Eye (tissue), 1 donor: ENCODE measurements around the gene HDGF.
A peak's percentile ranks its signal among the peaks of the same experiment; 100 is the strongest.

Source experiments
- DNase-seq: peaks from one replicate; pipeline ENCODE4 v3.0.0-alpha.2; 2015

The HDGF gene

DNA sequence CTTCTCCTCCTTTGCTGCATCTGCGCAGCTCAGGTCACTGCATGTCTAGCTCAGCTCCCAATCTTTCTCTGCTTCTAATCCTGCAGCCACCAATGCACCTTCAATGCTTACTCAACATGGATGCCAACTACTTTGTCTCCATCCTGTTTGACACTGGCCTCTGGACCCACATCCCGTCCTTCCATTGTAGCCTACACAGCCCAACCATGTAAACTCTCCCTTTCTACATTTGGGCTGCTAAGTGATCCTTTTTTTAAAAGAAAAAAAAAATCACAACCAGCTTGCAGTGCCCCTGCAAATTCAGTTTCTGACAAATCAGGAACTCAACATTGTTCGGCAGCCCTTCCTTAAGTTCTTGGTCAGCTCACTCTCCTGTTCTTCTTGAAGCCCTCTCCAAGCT is 36.6 kb downstream of the HDGF start:
- no peak for DNase-seq

DNA sequence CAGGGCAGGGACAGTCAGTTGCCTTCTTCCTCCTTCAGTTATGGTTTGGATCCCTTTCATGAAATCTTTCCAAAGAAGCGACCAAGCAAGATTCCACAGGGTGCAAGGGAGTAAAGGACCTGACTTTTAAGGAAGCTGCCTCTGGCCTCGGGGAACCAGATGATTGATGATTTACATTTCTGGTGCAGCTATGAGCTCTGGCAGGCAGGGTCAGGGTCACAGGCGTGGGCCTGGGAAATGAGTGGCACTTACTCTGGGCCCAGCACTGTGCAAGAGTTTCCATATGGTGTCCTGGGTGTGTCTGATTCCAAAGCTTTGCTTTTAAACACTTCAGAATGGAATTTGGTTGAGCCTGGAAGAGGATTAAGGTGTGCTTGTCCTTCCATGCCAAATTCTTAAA is 38.8 kb downstream of the HDGF start:
- DNase-seq: no peak

DNA sequence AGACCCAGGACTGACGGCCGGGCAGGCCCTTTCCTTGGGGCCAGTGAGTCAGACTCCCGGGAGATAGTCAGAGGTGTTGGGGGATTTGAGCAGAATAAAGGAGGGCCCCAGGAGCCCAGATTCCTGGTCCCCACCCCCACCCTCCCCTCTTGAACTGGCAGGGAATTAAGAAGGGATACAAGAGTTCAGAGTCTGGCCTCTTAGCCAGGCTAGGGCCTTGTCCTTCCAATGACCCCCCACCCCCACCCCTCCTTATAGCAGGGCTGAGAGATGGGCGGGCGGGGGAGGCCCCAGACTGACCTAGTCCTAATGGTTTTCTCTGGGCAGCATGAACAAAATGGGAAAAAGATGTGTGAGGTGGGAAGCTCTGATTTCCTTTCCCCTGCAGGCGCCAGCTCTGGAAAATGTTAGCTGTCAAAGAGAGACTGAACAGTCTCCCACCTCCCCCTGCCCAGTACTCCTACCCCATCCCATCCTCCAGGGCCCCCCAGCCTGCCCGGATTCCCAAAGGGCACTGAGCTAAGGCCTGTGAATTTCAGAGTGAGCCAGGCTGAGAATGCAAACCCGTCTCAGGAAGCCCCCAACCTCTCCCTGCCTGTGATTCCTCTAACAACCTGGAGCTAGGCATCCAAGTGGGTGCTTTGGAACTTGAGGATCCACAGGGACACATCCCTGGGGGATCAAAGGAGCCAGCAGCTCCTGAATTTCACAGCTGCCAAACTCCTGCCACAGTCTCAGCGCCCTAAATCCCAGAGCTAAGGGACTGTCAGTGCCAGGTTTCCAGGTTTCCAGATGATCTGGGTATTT is 40.3 kb downstream of the HDGF start:
- DNase-seq: peak; percentile 39

DNA sequence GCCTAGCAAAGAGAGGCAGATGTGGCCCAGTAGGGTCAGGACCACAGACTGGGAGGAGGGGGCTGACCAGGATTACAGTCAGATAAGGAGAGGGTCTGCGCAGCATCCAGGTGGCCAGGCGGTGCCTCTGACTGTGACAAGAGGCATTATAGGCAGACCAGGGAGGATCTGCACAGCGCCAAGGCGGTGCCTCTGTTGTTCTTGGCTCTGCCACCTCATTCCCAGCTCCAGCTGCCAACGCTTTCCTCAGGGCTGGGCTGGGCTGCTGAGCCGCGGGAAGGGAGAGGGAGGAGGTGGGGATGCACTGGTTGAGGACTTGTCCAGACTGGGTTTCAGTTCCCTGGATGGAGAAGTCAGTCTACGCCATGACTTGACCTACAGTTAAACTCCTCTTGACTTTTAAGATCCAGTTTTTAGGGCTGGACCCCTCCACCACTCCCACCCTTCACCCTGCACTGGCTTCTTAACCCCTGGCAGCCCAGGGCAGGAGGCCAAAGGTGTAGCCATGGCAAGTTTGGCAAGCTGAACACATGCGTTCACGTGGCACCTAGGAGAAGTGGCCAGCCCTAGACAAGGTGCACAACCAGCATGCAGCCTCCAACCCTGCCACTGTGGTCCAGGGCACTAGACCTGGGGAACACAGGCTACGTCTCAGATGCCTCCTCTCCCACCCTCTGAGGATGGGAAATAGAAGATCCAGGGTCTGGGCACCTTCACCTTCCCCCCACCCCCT is 41.6 kb downstream of the HDGF start:
- DNase-seq: peak; percentile 61

DNA sequence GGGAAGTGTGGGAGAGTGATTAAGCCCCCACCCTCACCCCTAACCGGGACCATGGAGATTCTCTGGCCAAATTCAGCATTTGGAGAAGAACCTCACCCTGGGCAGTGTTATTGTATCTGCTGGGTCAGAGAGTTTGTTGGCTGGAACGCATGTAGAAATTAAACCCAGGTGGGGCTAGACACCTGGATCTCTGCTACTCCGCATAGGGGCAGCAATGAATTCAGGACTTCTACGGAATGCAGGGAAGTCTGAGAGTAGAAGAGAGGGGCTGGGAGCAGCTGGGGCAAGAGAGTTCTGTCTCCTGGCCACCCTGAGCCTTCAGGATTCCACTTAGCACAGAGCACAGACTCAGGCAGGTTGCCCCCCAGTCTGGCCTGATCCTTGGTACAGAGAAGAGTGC is 42.4 kb downstream of the HDGF start:
- DNase-seq: peak; percentile 41

DNA sequence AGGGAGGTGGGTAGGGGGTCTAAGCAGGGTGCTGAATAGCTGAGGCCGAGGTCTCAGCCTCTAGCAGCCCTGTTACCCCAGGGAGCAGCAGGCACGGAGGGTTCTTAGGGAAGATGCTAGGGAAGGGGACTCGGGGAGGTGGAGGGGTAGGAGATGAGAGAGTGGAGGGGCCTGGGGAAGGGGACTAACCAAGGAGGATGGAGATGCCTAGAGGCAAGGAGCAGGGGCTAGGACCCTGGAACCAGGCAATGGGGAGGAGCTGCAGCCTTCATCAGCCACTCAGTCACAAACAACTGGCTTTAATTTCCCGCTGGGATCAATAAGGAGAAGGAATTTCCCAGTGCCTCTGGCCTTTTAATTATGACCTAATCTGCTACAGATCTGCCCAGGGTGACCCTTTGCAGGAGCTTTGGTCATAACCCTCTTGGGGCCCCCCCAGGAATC is 43.2 kb downstream of the HDGF start:
- peak; percentile 85 for DNase-seq

DNA sequence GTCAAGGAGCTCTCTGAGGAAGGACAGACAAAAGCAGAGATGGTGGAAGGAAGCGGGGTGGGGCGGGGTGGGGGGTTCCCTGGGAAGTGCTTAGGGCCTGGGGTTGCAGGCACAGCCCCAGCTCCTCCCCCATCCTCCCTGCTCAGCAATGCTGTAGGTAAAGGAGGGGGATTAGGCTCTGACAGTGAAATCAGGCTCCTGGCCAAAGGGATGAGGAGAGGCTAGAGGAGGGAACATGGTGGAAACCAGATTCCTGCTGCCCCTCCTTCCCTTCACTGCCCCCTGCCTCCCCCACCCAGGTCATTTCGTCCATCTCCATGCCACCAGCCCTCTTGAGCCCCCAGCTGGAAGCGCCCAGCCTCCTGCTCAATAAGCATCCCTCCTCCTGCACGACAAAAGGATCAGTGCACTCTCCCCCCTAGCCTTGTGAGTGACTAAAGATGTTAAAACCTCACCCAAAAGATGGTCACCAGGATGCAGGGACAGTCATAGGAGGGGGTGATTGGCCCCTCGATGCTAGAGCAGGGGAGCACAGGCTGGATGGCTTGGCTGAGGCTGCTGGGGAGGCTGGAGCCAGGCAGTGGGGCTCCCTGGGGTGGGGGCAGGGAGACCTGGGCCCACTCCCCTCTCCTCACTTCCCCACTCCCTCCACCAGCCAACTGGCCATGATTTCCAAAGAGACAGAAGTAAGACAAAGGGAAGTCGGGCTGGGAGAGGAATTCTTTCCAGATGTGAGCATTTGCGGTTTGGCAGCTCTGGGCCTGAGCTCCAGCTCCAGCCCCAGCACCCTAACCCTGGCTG is 43.9 kb downstream of the HDGF start:
- peak; percentile 89 for DNase-seq

DNA sequence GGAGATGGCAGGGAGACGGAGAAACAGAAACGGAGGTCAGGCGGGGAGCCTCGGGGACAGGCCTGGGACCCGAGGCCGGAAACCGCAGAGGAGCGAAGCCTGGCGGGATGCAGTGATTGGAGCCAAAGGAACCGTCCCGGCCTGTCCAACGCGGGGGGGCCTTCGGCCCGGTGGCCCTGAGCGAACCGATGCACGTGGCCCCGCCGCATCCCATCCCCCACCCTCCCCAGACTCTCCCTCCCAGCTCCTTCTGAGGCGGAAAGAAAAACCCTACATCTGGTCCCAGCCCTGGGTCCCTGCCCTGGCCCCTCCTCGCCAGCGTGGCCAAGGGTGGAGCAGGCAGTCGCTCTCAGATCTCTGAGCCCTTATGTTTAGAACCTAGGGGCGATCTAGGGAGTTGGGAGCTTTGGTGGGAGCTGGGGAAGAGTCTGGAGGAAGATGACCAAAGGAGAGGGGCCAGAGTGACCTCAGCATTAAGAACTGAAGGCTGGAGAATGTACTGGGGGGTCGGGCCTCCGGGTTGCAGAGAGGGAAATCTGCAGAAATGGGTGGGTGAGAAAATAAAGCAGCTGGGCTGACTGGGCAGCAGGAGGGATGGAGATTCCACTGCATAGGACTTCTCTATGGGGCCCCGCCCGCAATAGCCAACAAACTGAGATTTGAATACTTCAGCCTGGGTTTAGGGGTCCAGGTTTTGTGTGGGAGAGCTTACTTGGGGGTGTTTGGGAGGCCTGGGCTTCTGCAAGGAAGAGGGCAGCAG is 44.6 kb downstream of the HDGF start:
- DNase-seq: peak; percentile 86

DNA sequence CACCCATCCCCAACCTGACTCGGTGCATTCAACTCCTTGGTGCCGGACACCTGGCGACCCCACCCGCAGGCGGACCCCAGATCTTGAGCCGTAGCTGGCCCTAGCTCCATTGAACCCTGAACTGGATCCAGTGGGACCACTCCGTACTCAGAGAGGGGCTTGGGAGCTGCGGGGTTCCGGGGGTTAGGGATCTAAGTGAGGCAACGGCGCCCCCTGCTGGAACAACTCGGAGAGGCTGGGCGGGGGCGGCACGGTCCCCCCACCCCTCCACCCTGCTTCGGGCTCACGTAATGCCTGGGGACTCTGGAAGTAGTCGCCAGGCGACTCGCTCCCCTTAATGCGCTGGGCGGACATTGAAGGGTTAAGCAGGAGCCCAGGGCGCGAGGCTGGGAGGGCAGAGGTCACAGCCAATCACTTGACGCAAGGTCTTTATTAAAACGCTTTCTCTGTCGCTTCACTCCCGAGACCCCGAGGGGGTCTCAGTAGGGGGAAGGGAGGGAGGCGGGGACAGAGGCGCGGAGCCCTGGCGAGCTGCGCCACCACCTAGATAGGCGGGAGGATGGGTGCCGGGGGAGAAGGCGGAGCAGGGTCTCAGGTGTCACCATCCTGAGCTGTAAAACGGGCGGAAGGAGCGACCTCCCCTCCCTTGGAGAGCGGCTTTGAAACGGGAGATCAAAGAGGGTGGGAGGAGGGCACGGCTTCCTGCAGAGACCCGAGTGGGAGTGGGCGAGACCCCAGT is 45.4 kb downstream of the HDGF start:
- peak; percentile 95 for DNase-seq

DNA sequence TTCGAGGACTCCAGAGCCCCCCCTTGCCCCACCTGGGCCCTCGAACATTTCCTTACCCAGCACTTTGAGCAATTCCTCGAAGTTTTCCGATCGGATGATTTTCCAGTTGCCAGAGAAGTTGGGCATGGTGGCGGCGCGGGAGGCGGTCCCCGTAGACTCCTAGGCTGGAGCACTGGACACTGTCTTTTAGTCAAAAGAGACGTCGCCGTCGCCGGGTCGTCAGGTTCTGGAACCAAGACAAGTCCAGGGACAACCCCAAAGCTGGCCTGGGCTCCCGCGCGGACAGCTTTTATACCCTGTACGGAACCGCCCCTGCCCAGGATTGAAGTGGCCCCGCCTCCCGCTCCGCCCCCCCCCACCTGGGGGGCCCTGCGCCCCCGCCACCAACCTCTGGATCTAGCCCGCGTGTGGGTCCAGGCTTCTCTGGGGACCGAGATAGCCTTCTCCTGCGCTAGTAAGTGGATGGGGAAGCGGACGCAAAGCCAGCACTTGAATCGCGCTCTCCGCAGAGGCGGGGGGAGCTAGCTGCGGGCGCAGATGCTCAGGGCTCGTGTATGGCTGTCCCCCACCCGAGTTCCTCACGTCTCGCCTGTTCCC is 46.1 kb downstream of the HDGF start, which contains the start of gene CRABP2:
Gene CRABP2 (minus strand): TSS at position 263 of the 597 bp plus-strand sequence. CDS start 137 bp downstream, at position 126.
- DNase-seq: peak; percentile 85

DNA sequence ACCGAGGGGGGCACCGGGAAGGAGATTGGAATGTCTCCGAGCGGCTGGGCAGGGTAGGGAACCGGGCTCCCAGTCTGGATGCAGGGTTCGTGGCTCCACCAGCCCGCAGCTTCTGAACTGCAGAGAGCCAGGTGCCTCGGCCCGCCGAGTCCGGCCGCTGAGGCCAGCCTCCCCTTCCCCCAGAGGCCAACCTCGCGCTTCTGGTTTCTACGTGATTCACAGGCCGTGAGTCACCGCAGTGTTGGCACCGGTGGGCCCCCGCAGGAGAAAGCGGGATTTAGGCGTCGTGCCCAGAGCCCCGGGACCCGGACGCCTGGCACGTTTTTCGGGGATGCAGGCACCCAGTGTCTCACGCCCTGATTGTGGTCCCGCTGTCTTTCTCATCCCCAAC is 46.5 kb downstream of the HDGF start:
- DNase-seq: peak; percentile 66

DNA sequence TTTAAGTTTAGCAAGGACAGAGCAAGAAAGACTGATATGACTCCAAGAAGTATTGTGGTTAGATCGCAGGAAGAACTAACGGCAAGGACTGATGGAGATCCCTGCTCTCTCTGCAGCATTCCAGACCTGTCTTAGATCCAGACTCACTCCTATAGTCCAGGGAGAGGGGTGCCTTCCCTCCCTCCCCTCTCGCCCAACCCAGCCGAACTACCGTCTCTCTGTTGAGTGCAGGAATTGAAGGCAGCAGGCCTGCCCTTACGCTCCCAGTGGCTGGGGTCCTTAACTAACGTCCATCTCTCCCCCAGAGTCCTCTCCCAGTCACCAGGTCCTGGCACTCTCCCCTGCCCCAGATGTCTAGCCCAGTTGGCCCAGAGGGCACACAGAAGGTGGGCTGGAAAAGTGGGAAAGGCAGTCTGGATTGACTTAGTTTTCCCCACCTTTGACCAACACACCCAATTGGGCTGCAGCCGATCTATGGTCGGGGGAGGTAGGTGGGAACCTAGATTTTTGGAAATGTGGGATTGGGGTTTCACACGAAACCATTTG is 47.2 kb downstream of the HDGF start:
- peak; percentile 39 for DNase-seq

DNA sequence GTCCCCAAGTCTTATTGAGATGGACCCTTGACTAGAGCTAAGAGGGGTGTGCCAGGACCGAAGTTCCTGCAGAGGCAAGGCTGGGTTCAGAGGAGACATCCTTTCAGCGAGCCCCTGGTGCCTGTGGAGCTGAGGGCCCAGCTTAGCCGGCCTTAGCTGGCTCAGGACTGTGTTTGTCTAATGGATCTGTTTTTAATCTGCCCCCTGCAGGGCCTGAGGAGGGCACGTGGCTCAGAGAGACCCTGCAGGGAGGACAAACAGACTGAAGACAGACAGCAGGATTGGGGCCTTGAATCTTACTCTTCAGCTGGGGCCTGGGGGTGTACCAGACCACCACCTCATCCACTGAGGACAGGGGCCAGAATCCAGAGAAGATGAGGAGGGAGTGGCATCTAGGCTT is 47.7 kb downstream of the HDGF start:
- peak; percentile 53 for DNase-seq

DNA sequence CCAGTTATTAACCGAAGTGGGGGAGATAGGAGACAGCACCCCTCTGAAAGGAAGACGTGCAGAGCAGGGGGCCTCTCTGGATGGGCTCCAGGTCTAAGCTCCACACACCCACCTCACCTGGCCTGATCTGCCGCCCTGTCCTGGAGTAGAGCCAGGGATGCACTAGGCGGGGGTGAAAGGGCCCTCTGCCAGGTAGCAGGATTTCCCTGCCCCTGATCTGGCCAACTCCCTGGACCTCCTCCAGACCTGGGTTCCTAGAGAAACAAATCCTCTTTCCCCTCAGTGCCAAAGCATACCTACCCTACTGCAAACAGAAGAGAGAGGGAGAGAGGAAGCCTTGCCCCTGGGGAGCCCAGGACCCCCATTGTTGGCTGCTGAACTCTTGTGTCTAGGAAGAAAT is 48.1 kb downstream of the HDGF start:
- DNase-seq: no peak

DNA sequence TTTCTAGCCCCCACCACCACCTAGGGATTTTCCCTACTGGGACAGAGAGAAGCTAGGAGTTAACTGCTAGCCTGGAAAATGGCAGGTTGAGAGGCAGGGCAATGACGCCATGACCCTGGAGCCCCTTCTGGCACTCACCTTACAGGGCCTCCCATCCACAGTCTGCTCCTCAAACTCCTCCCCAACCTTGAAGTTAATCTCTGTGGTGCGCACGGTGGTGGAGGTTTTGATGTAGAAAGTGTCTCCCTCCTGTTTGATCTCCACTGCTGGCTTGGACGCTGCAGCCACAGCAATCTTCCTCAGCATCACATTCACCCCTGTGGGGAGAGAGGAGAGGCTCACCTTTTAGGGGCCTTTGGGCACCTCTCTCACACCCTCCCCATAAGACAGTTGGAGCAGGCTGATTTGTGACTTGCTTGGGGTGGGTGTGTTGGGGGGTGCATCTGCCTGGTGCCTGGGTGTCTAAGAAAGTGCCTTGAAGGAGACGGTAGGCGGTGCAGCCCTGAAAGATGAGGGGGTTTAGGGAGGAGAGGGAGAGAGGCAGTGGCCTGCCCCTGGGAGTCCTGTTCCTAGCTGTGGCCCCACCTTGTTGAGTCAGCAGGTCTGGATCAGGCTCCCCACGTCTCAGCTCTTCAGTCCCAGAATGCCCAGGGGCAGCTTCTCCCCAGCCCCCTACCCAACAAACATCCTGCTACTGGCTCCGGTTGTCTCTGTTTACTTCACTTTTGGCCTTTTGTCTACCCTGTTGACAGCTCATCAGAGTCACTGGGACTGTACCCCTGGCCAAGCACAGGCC is 50.5 kb downstream of the HDGF start:
- no peak for DNase-seq

DNA sequence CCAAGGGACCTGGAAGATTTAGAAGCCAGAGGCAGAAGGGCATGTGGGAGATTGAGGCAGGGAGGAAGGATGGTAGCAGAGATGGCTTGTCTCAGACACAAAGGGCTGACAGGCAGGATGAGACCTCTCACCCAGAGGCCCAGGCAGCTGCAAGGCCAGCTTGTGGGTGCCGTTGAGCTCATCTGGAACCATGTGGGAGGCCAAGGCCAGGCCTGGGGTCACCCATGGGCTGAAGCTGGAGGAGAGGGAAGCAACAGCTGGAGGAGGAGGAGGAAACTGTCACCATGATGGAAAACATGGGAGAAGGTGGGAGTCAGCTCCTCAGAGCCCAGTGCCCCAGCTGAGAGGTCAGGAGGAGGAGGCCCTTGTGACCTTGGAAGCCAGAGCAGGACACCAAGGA is 52.5 kb downstream of the HDGF start:
- DNase-seq: no peak

DNA sequence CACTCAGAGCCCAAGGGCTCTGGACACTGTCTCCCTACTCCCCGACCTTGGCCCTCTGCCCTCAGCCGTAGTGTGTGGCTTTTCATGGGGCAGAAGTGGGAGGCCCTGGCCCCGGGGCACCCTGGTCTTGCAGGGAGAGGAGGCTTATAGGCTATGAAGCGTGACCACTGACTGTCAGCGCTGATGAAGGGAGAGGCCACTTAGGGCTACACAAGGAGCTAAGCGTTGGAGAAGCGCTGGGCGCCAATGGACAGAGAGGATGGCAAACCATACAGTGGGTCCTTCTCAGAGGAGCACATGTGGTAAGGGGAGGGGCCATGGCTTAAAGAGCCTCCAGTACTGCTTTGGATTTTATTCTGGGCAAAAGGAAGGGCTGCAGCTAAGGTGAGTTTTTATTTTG is 54.0 kb downstream of the HDGF start:
- no peak for DNase-seq

DNA sequence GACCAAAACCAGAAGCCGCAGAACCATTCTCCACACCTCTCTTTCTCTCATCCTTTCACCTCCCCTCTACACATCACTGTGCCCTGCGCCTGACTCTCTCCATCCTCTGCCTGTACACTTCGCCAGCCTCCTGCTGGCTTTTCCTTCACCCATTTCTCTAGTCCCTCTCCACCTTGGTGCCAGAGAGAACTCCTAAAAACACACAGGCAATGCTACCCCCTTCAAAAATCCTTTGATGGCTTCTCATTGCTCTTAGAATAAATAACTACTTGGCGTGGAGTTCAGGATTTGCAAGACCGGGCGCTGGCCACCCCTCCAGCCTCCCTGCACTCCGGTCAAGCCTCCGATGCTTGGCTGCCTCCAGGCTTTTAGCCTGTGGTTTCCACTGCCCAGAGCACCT is 54.7 kb downstream of the HDGF start:
- DNase-seq: no peak

DNA sequence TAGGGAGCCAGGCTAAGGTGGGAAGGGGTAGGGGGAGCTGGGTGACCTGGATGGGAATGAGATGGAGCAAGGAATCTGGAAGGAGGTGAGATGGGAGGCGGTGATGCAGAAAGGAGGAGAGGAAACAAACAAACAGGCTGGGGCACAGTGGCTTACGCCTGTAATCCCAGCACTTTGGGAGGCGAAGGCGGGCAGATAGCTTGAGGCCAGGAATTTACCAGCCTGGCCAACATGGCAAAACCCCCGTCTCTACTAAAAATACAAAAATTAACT is 56.8 kb downstream of the HDGF start:
- no peak for DNase-seq

DNA sequence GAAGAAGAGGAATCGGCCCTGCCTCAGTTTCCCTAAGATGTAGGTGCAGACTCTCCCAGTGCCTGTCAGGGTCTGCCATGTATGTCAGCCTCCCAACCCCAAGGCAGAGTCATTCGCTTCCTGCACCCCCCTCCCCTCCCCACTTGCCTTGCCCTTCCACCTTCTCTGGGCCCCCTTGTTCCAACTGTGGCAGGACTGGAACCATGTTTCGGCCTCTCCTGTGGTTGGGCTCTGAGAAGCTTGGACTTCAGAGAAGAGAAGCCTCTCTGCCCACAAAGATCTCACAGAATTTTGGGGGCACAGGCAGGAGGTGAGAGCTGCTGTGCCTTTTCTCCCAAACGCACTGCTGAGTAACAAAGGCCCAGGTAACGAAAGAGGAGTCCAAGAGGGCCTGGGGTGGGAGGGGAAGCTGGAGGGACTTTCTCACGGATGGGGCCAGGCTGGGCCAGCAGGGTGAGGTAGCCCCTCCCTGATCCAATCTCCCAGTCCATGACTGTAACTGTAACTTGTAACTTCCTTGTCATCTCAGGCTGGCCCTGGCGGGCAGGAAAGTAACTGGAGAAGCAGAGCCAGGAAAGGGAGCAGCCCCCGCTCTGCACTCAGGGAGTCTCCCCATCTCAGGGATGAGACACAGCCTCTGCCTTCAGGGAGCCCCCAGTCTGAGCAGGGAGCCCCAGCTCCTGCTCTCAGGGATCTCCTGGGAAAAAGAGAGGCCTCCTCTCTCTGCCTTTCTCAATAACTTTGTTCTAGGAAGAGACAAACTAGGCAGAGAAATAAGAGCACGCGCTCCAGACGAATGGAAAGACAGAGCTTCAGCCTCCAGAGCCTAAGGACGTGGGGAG is 57.4 kb downstream of the HDGF start:
- no peak for DNase-seq
